WTC11 (cell line): Measurements from ENCODE around the gene EVC.

Experiments
- CTCF ChIP-seq: fragments of 200-600 bp; IDR thresholded peaks from 2 replicates; pipeline ENCODE4 v1.8.0; 2022; ENCODE audit warnings: antibody characterized with exemption
- PRDM15 ChIP-seq: sonication (generic); formaldehyde crosslinking; IDR thresholded peaks from 2 replicates; pipeline ENCODE4 v1.8.0; 2022; ENCODE audit warnings: missing genetic modification reagents
- USF2 ChIP-seq: sonication (generic); formaldehyde crosslinking; IDR thresholded peaks from 2 replicates; pipeline ENCODE4 v1.8.1; 2023; ENCODE audit warnings: mild to moderate bottlenecking, missing genetic modification reagents, moderate library complexity

GRCh38 chr4:5787311-5787710, 76.3 kb downstream of the EVC start:
- TF ChIP-seq CTCF (no peak), PRDM15 (CRISPR knock-in tag) (no peak), USF2 (no peak)
